Panc1 (cell line): ENCODE results near the gene RCN2.

Experiments
- CTCF ChIP-seq: fragments of 450-650 bp; IDR thresholded peaks from 2 replicates; pipeline ENCODE4 v1.5.1; 2017; ENCODE audit warnings: mild to moderate bottlenecking
- POLR2AphosphoS5 ChIP-seq: IDR thresholded peaks from 2 replicates; pipeline ENCODE4 v1.6.1; 2012; ENCODE audit warnings: mild to moderate bottlenecking, low read depth, low read length, moderate library complexity
- REST ChIP-seq, 2 experiments: IDR thresholded peaks; 2 replicates each; pipeline ENCODE4 v1.6.1; 2011 to 2012; ENCODE audit warnings: low read depth in 2 of 2, control low read depth in 1 of 2, low read length in 1 of 2, mild to moderate bottlenecking in 1 of 2, moderate library complexity in 1 of 2; ENCODE audit not compliant: insufficient read depth in 1 of 2
- SIN3A ChIP-seq: IDR thresholded peaks from 2 replicates; pipeline ENCODE4 v1.6.1; 2012; ENCODE audit warnings: low read depth, mild to moderate bottlenecking, low read length, moderate library complexity, borderline replicate concordance; ENCODE audit not compliant: insufficient read depth

- no peak for TF ChIP-seq CTCF
- no peak for TF ChIP-seq POLR2AphosphoS5
- TF ChIP-seq REST (IDR thresholded peaks at IDR 0.05; ENCODE audit: insufficient read depth in 1 of 2, low read depth in 2 of 2, low read length in 1 of 2) = no peak
- no peak for TF ChIP-seq SIN3A
These were observed 23.2 kb downstream of the RCN2 start for GRCh38 chr15:76954744-76955143.
